Renal cortical epithelial cell (primary cell): ENCODE measurements around the gene ARHGAP44. TPM values are rescaled to one million over a fixed set of nuclear protein-coding genes. Genes with fewer than 3 reads are reported as not detected.

ENCODE experiments used
- DNase-seq: peaks from one replicate; pipeline ENCODE4 v3.0.0-alpha.2; 2011; ENCODE audit warnings: low read depth
- total RNA-seq: library from RNA; depleted of rRNA; stranded (reverse); fragments of >200 nt; gene quantifications from 2 replicates; pipeline ENCODE4 v1.2.3, GENCODE V29; 2014

ARHGAP44 gene, protein sequence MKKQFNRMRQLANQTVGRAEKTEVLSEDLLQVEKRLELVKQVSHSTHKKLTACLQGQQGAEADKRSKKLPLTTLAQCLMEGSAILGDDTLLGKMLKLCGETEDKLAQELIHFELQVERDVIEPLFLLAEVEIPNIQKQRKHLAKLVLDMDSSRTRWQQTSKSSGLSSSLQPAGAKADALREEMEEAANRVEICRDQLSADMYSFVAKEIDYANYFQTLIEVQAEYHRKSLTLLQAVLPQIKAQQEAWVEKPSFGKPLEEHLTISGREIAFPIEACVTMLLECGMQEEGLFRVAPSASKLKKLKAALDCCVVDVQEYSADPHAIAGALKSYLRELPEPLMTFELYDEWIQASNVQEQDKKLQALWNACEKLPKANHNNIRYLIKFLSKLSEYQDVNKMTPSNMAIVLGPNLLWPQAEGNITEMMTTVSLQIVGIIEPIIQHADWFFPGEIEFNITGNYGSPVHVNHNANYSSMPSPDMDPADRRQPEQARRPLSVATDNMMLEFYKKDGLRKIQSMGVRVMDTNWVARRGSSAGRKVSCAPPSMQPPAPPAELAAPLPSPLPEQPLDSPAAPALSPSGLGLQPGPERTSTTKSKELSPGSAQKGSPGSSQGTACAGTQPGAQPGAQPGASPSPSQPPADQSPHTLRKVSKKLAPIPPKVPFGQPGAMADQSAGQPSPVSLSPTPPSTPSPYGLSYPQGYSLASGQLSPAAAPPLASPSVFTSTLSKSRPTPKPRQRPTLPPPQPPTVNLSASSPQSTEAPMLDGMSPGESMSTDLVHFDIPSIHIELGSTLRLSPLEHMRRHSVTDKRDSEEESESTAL
- total RNA-seq: 1.0 and 1.3 TPM in 2 replicates

- DNase-seq: no peak
Measured at GRCh38 chr17:12789481-12790248, at the start of gene ARHGAP44. Gene ARHGAP44 (plus strand): TSS chr17:12789498. CDS start chr17:12789839, 341 bp downstream.

DNA sequence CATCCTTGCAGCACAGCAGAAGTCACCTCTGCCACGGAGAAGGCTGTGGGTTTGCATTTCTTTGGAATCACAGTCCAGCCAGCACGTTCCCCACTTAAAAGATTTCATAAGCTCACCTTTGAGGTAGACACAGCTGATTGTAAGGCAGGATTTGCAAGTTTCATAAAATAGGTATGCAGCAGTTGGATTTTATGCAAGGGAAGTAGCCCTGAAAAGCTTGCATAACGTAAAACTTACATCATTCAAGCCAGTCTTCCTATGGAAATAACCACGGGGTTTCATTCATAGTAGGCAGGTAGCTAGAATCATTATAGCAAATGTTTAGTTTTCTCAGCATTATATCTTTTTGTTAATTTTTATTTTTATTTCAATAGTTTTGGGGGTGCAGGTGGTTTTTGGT, 49.8 kb upstream of the ARHGAP44 start:
- no peak for DNase-seq

GRCh38 chr17:12743046-12743445, 46.3 kb upstream of the ARHGAP44 start:
- DNase-seq: no peak

GRCh38 chr17:12744298-12744697, 45.0 kb upstream of the ARHGAP44 start:
- peak; percentile 7 for DNase-seq

- no peak for DNase-seq
Measured at GRCh38 chr17:12744786-12745185, 44.5 kb upstream of the ARHGAP44 start.

DNA sequence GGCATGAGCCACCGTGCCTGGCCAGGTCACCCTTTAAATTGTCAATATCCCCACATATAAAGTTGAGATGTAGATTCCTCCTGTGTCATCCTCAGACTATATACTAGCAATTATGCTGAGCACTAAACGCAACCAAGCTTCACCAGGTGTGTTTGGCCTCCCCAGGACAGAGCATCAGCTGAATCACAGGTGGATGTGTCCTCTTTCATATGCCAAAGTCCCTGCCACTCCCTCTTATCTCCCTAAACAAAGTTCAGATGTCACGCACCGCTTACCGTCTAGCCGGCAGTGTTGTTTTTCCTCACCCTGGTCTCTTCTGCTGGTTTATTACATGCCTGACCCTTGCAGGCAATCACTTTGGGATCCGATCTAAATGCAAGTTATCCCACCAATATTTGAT, 43.8 kb upstream of the ARHGAP44 start:
- no peak for DNase-seq

GRCh38 chr17:12756786-12757185, 32.5 kb upstream of the ARHGAP44 start:
- no peak for DNase-seq

DNA sequence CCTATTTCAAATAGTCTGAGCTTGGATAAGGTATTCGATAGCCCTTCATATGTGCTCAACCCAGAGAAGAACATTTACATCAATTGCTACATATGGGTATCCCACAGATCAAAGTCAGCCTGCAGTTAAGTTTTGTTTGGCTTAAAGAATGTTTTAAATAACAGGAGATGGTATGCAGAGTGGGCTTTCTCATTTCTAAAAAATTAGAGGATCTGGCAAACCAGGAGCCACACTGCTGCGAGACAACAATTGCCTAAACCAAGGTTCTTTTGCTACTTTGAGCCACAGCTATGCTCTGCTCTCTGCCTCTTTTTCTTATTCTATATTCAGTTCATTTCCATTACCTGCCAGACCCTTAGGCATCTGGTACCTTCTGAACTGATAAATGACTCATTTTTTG, 30.2 kb upstream of the ARHGAP44 start:
- DNase-seq: no peak

- DNase-seq: peak; percentile 31
Measured at GRCh38 chr17:12765548-12765947, 23.8 kb upstream of the ARHGAP44 start.

DNA sequence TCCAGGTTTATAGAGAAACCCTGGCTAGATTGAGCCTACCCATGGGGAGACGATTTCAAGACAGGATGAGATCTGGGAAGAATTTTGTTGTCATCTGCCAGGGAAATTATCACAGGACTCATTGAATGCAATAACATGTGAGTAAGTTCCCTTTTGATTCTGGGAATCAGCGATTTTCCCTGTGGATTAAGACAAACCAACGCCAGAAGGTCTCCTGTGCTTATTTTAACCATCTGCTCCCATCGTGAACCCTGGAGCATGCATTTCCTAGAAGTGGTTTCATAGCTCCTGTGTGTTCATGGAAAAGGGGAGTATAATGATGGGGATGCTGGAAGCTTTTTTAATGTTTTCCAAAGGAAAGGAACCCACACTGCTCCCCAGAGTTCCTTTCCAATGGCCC, 21.0 kb upstream of the ARHGAP44 start:
- no peak for DNase-seq

- DNase-seq: no peak
Measured at GRCh38 chr17:12769981-12770380, 19.3 kb upstream of the ARHGAP44 start.

DNA sequence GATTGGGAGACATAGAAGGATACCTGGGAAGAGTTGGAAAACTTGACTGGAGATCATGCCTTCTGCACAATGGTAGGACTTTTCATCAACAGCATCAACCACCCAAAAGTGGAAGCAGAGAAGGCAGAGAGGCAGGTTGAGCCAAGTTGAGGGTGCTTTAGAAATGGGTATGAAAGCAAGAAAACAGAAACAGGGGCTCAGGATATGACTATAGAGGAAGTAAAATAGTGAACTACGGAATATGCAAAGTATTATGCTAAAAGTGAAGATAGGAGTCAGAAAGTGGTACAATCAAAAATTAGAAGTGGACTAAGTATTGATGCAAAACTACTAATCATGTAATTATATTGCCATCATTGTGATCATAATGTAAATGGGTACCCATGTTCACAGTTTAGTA, 16.1 kb upstream of the ARHGAP44 start:
- no peak for DNase-seq

- peak; percentile 1 for DNase-seq
Measured at GRCh38 chr17:12789075-12789480, 220 bp upstream of the ARHGAP44 start.

DNA sequence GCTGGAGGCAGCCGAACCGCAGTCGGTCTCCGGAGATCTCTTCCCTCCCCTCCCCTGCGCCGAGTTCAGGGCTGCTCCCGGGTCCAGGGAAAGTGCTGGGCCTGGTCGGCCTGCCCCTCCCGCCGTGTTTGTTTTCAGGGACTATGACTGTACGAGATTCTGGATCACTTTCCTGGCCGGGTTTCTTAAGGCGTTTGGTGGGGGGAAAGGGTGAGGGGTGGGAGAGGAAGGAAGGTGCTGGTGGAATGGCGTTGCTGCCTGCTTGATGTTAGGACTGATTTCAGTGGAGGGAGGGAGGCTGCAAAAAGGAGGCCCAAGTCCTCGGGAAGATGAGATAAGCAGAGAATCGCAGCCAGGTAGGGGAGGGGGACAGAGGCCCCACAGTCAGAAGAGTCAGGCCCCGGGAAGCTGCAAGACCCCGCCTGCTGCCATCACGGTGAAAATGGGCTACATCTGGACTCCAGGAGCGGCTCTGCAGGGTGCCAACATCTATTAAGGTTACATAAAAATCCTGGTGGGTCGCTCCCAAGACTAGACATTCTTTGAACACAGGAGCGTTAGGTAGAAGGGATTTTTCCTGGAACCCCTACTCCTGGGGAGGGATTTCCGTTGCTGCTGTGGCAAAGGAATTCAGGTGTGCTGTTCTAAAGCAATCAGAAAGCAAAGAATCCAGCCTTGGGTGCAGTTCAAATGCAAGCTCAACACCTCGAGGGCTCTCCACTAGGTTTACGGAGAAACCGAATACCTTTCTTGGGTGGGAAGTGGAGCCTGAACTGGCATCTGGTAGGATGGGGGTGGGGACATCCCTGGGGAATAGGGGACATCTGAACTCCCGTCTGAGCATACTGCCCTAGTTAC, 1.2 kb downstream of the ARHGAP44 start:
- DNase-seq: no peak

DNA sequence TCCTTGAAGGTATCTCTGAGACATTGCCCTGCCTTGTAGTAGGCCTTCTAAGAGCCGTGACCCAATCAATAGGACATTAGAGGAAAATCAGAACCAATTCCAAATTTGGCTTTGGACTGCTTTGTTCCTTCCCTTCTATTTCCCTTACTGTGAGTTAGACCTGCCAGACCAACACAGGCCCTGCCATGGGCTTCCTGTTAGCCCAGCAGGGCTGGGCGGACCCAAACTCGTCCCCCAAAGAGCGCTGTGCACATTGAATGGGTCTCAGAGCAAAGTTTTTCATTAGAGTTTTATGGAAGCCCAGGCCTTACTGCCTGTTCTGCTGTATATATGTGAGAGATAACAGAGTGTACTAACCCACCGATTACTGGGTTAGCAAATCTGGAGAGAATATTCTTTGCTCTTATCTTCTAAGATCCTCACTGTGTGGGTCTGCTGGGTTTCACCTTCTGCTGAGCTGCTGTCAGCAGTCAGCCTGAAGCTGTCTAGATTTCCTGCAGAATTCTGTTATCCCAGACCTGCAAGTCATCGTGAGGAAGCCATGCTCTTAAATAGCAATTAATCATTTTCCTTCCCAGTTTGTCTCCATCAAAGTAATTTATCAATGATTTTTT, 5.7 kb downstream of the ARHGAP44 start:
- no peak for DNase-seq

- no peak for DNase-seq
Measured at GRCh38 chr17:12800855-12801365, 11.6 kb downstream of the ARHGAP44 start.

- DNase-seq: no peak
Measured at GRCh38 chr17:12806630-12807029, 17.3 kb downstream of the ARHGAP44 start.

DNA sequence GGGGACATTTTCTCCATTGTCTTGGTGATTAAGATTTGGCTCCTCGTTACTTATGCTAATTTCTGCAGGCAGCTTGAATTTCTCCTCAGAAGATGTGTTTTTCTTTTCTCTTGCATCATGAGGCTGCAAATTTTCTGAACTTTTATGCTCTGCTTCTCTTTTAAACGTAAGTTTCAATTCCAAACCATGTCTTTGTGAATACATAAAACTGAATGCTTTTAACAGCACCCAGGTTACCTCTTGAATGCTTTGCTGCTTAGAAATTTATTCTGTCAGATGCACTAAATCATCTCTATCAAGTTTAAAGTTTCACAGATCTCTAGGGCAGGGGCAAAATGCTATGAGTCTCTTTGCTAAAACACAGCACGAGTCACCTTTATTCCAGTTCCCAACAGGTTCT, 19.4 kb downstream of the ARHGAP44 start:
- no peak for DNase-seq

DNA sequence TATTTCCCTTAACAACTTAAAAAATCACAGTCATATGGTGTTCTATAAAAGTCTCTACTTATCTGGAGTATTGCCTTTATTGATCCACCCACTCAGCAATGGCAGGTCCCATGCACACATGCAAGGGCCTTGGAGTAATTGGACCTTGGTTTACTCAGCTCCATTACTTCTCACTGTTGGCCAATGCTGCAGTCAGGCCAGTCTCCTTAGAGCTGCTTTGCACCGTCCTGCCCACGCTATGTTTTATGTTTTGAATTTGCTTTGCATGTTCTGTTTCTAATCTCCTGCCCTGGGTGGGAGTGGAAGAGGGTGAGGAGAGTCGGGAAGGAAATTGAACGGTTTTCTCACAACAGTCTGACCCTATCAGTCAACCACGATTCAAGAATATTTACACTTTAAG, 23.6 kb downstream of the ARHGAP44 start:
- DNase-seq: no peak

DNA sequence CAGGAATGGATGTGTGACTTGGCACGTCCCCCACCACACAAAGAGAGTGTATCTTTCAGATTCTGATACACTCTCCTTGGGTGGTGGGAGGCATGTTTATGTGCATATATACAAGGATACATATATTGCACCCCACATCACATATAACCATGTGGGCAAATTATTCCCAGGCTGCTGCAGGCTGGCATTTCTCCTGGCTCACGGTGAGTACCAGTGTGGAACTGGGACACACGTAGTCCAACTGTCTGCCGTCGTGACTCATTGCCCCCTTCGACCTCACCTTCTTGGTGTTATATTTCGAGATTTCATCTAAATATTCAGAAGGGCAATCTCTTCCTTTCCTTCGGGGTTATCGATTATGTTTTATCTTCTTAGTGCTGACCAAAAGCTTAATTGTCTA, 24.4 kb downstream of the ARHGAP44 start:
- DNase-seq: no peak

GRCh38 chr17:12814718-12815117, 25.4 kb downstream of the ARHGAP44 start:
- DNase-seq: no peak
